Upper lobe of left lung (tissue), 6 donors: ENCODE data around the gene CENPQ. TPM values are rescaled to one million over a fixed set of nuclear protein-coding genes. Genes with fewer than 3 reads are reported as not detected.

Experiments used
- ATAC-seq, 2 donors: fragments of 200-7000 bp; cut with Tn5 transposase; one replicate each; pipeline ENCODE4 v1.9.1; 2022; ENCODE audit warnings: mild to moderate bottlenecking in 2 of 2, moderate library complexity in 2 of 2; ENCODE audit not compliant: low FRiP score in 2 of 2
- DNase-seq, 2 donors: peaks; one replicate each; pipeline ENCODE4 v3.0.0-alpha.2; 2019 to 2020
- H3K27ac ChIP-seq, 4 donors: fragments of 200-600 bp; sonication (generic); one replicate each; pipeline ENCODE4 v1.5.1; 2016 to 2019
- H3K27me3 ChIP-seq, 4 donors: fragments of 200-600 bp; sonication (generic); one replicate each; pipeline ENCODE4 v1.5.1; 2017 to 2019
- H3K36me3 ChIP-seq, 4 donors: fragments of 200-600 bp; sonication (generic); one replicate each; pipeline ENCODE4 v1.5.1; 2016 to 2019
- H3K4me1 ChIP-seq, 4 donors: fragments of 200-600 bp; sonication (generic); one replicate each; pipeline ENCODE4 v1.5.1; 2018 to 2019
- H3K4me3 ChIP-seq, 4 donors: fragments of 200-600 bp; sonication (generic); one replicate each; pipeline ENCODE4 v1.5.1; 2017 to 2019; ENCODE audit warnings: mild to moderate bottlenecking in 2 of 4, moderate library complexity in 1 of 4
- H3K9me3 ChIP-seq, 4 donors: fragments of 200-600 bp; sonication (generic); one replicate each; pipeline ENCODE4 v1.5.1; 2018 to 2019
- EP300 ChIP-seq, 4 donors: sonication (generic); formaldehyde crosslinking; IDR thresholded peaks; one replicate each; pipeline ENCODE4 v1.5.1; 2017; ENCODE audit warnings: antibody characterized with exemption in 4 of 4, control low read depth in 2 of 4
- POLR2A ChIP-seq, 4 donors: fragments of 450-650 bp; IDR thresholded peaks; one replicate each; pipeline ENCODE4 v1.5.1; 2016 to 2017; ENCODE audit warnings: antibody characterized with exemption in 4 of 4, mild to moderate bottlenecking in 2 of 4
- POLR2AphosphoS5 ChIP-seq, 2 donors: sonication (generic); formaldehyde crosslinking; IDR thresholded peaks; one replicate each; pipeline ENCODE4 v1.5.1; 2017; ENCODE audit warnings: antibody characterized with exemption in 2 of 2
- WGBS, 2 donors: methylation state at CpG; one replicate each; pipeline ENCODE4 v1.1.5; 2017 to 2018; 5-methylcytosine and 5-hydroxymethylcytosine counted together
- total RNA-seq, 6 donors: library from RNA; depleted of rRNA in 4 of 6; stranded (reverse); fragments of >200 nt in 4 of 6; gene quantifications; one replicate each; pipeline versions ENCODE4 v1.1.0 to v1.2.1, GENCODE V29; 2016 to 2021
- TF ChIP-seq, protein P1 (sequence below), 6 experiments: fragments of 450-650 bp in 4 of 6; fragments of 200-600 bp in 2 of 6; sonication (generic) in 2 of 6; IDR thresholded peaks; one replicate each; pipeline ENCODE4 v1.5.1; 2016 to 2019; ENCODE audit warnings: antibody characterized with exemption in 6 of 6
- donor health status: DM: no; HTN: no; CAD: no; lungs with moderate emphysema.
- donor health status: DM: no; HTN: yes; CAD: no; lungs with severe emphysema.

CENPQ gene
- total RNA-seq, 6 donors from 2014 or later: 0.22 to 4.1 (median 3.6) TPM; not detected in 1

DNA sequence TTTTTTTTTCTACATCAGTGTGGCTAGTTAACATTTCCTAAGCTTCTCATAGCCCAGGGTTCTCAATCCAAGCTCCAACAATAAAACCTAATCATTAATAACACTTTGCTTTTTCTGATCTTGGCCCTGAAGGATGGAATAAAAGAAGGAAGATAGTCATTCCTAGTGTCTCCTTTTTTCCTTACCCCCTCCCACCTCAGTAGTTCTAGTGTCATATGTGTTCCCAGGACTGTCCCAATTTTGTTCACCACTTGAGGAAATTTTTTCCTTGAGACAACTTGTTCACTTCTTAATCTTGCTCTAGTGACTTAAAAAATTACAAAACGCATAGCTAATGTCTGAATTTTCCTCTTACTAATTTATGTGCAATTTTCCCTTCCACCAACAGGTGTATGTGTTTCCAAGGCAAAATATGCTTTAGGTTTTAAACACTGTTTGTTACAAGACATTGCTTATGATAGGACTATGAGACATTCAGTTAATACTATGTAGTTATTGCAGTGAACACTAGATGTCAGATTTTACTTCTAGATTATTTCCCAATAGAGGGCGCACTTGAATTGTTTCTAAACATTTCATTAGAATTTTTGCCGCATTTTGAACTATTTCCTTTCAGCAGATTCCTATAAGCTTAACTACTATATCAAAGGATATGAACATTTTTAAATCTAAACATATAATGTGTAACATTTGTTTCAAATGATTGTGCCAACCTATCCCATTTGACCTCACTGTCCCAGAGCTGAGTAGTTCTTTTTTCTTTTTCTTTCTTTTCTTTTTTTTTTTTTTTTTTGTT, 68.8 kb downstream of the CENPQ start:
- ATAC-seq (peak; percentile 73 to 77), DNase-seq (no peak)
- 6 to 7% methylated on average over 3 of the region's 3 CpGs for WGBS, 2 donors
- no peak for TF ChIP-seq EP300 (IDR thresholded peaks at IDR 0.05)
- no peak for TF ChIP-seq POLR2A (IDR thresholded peaks at IDR 0.05)
- TF ChIP-seq, protein P1, sequence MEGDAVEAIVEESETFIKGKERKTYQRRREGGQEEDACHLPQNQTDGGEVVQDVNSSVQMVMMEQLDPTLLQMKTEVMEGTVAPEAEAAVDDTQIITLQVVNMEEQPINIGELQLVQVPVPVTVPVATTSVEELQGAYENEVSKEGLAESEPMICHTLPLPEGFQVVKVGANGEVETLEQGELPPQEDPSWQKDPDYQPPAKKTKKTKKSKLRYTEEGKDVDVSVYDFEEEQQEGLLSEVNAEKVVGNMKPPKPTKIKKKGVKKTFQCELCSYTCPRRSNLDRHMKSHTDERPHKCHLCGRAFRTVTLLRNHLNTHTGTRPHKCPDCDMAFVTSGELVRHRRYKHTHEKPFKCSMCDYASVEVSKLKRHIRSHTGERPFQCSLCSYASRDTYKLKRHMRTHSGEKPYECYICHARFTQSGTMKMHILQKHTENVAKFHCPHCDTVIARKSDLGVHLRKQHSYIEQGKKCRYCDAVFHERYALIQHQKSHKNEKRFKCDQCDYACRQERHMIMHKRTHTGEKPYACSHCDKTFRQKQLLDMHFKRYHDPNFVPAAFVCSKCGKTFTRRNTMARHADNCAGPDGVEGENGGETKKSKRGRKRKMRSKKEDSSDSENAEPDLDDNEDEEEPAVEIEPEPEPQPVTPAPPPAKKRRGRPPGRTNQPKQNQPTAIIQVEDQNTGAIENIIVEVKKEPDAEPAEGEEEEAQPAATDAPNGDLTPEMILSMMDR (IDR thresholded peaks at IDR 0.05): peak; percentile 22 to 75 (median 52)
- Histone ChIP-seq H3K4me1 (no peaks in the 10 kb centered on the region), H3K27me3 (no peaks in the 10 kb centered on the region), H3K4me3 (no peak overlapping the region), H3K36me3 (no peaks in the 10 kb centered on the region), H3K27ac (no peak overlapping the region), H3K9me3 (no peaks in the 10 kb centered on the region)

DNA sequence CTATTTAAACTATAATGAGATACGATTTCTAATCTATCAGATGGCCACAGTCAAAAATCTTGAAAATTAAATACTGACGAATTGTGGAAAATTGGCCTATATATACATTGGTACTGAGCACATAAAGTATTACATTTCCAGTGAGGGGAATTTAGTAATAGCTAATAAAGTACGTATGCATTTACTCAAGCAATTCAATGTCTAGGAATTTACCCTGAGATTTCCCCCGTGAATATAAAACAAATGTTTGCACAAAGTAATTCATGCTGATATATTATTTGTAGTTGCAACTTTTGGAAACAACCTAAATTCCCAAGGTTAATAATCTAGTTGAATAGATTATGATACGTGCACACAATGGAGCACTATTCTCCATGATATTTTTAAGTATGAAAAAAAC, 72.6 kb downstream of the CENPQ start:
- no peaks in the 10 kb centered on the region for H3K27me3 ChIP-seq
- no peaks in the 10 kb centered on the region for H3K36me3 ChIP-seq
- H3K4me1 ChIP-seq: no peaks in the 10 kb centered on the region
- no peaks in the 10 kb centered on the region for H3K9me3 ChIP-seq
- ATAC-seq: no peak
- no peak for DNase-seq
- H3K27ac ChIP-seq: no peak overlapping the region
- TF ChIP-seq EP300 (IDR thresholded peaks at IDR 0.05): no peak
- TF ChIP-seq POLR2A (IDR thresholded peaks at IDR 0.05): no peak
- TF ChIP-seq, protein P1 (IDR thresholded peaks at IDR 0.05): no peak
- no peak for TF ChIP-seq POLR2AphosphoS5 (IDR thresholded peaks at IDR 0.05)
- WGBS, 2 donors: 74 to 75% methylated on average over 5 of the region's 5 CpGs
- H3K4me3 ChIP-seq: no peak overlapping the region

DNA sequence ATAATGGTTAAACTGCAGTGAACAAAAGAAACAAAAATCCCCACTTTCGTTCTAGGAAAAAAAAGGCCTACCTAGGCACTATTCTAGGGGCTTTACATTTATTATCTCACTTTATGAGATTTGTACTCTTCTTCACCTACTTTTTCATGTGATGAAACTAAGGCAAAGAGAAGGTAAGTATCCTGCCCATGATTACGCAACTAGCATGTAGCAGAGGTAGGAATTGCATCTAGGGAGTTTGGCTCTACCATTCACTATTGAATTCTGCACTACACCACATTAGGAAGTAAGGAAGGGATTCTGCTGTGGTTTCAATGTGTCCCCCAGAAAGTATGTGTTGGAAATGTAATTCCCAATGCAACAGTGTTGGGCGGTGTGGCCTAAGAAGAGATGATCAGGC, 75.9 kb downstream of the CENPQ start:
- H3K36me3 ChIP-seq: no peaks in the 10 kb centered on the region
- H3K27ac ChIP-seq: no peak overlapping the region
- no peak for ATAC-seq
- no peaks in the 10 kb centered on the region for H3K4me1 ChIP-seq
- H3K9me3 ChIP-seq: no peaks in the 10 kb centered on the region
- TF ChIP-seq, protein P1 (IDR thresholded peaks at IDR 0.05): no peak
- TF ChIP-seq POLR2A (IDR thresholded peaks at IDR 0.05) (no peak), POLR2AphosphoS5 (IDR thresholded peaks at IDR 0.05) (no peak), EP300 (IDR thresholded peaks at IDR 0.05) (no peak)
- no peak for DNase-seq
- H3K4me3 ChIP-seq: no peak overlapping the region
- WGBS, 2 donors: 93 to 99% methylated on average over 3 of the region's 3 CpGs
- no peaks in the 10 kb centered on the region for H3K27me3 ChIP-seq

DNA sequence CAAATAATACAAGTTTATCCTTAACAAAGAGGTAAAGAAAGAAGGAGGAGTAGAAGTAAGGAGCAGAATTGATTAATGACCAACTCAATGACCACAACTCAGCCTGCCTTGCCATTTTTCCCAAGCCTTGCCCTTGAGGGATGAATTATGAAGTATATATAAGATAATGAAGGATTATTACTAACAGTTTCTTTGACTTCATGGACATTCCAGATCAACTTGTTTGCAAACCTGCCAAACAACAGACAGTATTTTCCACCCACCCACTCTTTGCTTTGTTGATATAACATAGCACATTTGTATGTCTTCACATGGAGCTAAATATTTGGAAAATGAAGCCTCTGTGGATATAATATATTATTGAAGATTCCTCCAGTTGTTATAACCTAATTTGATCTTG, 77.4 kb downstream of the CENPQ start:
- Histone ChIP-seq H3K27me3 (no peaks in the 10 kb centered on the region), H3K4me1 (no peaks in the 10 kb centered on the region), H3K27ac (no peak overlapping the region), H3K9me3 (no peaks in the 10 kb centered on the region), H3K36me3 (no peaks in the 10 kb centered on the region), H3K4me3 (no peak overlapping the region)
- DNase-seq: no peak
- ATAC-seq: no peak
- TF ChIP-seq, protein P1 (IDR thresholded peaks at IDR 0.05): no peak
- TF ChIP-seq POLR2AphosphoS5 (IDR thresholded peaks at IDR 0.05) (no peak), EP300 (IDR thresholded peaks at IDR 0.05) (no peak), POLR2A (IDR thresholded peaks at IDR 0.05) (no peak)

DNA sequence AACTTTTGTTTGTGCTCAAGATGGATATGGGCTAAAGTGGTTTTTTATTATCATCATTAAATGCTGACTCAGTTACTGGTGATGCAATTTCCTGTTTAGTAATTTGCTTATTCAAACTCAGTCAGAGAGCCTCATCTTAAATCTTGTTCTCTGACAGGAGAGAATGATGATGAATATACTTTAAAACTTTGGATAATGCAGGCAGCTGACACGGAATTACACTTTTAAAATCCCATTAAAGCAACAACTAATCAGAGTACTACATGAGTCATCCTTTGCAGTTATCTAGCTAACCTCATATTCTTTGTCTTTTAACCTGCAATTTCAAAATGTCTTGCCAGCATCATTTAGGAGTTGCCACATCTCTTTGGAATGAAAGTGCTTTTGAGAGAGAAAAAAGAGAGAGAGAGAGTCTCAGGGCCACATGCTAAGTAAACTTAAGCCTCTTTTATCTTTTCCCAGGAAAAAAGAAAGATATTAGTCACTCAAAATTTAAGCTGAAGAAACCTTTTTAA, 78.1 kb downstream of the CENPQ start:
- Histone ChIP-seq H3K9me3 (no peaks in the 10 kb centered on the region), H3K27ac (no peak overlapping the region), H3K4me1 (no peaks in the 10 kb centered on the region), H3K27me3 (no peaks in the 10 kb centered on the region), H3K36me3 (no peaks in the 10 kb centered on the region), H3K4me3 (no peak overlapping the region)
- TF ChIP-seq EP300 (IDR thresholded peaks at IDR 0.05) (no peak), POLR2A (IDR thresholded peaks at IDR 0.05) (no peak), POLR2AphosphoS5 (IDR thresholded peaks at IDR 0.05) (no peak)
- TF ChIP-seq, protein P1 (IDR thresholded peaks at IDR 0.05): no peak
- no peak for ATAC-seq
- 30 to 42% methylated on average over 1 of the region's 1 CpG for WGBS, 2 donors
- DNase-seq: no peak
